Right renal cortex interstitium (tissue), 3 donors: Measurements from ENCODE around the gene BCAN. TPM values are rescaled to one million over a fixed set of nuclear protein-coding genes. Genes with fewer than 3 reads are reported as not detected.
"Not testable (repeated sequence)": the region's sequence is repeated elsewhere in the genome, so short reads cannot be mapped to it uniquely, and the experiment has no call there.

Experiments
- DNase-seq, 3 donors: peaks; one replicate each; pipeline ENCODE4 v3.0.0-alpha.2; 2013; ENCODE audit warnings: low read depth in 3 of 3, low spot score in 2 of 3
- polyA plus RNA-seq, 3 donors: library from polyadenylated mRNA; unstranded; fragments of 120-200 nt; gene quantifications; one replicate each; pipeline ENCODE4 v1.2.1, GENCODE V29; 2013; ENCODE audit not compliant: insufficient read length in 3 of 3

BCAN gene
- polyA plus RNA-seq, 3 donors: 0.11 to 0.29 (median 0.28) TPM

GRCh38 chr1:156616463-156616862 is 25.5 kb upstream of the BCAN start:
- peak; percentile 74 to 85 (median 79) for DNase-seq

GRCh38 chr1:156618853-156619581 is 22.9 kb upstream of the BCAN start, which contains the start of gene HAPLN2:
Gene HAPLN2 (plus strand): TSS chr1:156619415. CDS start chr1:156623491, 4,076 bp downstream.
- no peak for DNase-seq

- no peak for DNase-seq
These were observed 22.3 kb upstream of the BCAN start for GRCh38 chr1:156619582-156619955.

GRCh38 chr1:156622581-156623297 is 19.2 kb upstream of the BCAN start:
- DNase-seq: no peak

GRCh38 chr1:156623946-156624813 is 17.7 kb upstream of the BCAN start:
- DNase-seq: no peak

GRCh38 chr1:156624814-156625435 is 17.0 kb upstream of the BCAN start:
- DNase-seq: no peak

GRCh38 chr1:156625436-156626078 is 16.4 kb upstream of the BCAN start:
- no peak for DNase-seq

- DNase-seq: no peak
These were observed 15.9 kb upstream of the BCAN start for GRCh38 chr1:156626079-156626438.

GRCh38 chr1:156627313-156627880 is 14.5 kb upstream of the BCAN start:
- no peak for DNase-seq

GRCh38 chr1:156629823-156630449 is 12.0 kb upstream of the BCAN start:
- no peak for DNase-seq

GRCh38 chr1:156631152-156631551 is 10.8 kb upstream of the BCAN start:
- DNase-seq: not testable (repeated sequence)

- DNase-seq: no peak
These were observed 9.6 kb upstream of the BCAN start for GRCh38 chr1:156632355-156632754.

GRCh38 chr1:156638189-156638985 is 3.5 kb upstream of the BCAN start:
- DNase-seq: no peak

GRCh38 chr1:156639601-156640101 is 2.3 kb upstream of the BCAN start:
- no peak for DNase-seq

- DNase-seq: no peak
These were observed 843 bp upstream of the BCAN start for GRCh38 chr1:156640842-156641706.

GRCh38 chr1:156642265-156643048 is 540 bp downstream of the BCAN start:
- no peak for DNase-seq
